ENCODE measurements around the gene FBLN7.

The FBLN7 gene

DNA sequence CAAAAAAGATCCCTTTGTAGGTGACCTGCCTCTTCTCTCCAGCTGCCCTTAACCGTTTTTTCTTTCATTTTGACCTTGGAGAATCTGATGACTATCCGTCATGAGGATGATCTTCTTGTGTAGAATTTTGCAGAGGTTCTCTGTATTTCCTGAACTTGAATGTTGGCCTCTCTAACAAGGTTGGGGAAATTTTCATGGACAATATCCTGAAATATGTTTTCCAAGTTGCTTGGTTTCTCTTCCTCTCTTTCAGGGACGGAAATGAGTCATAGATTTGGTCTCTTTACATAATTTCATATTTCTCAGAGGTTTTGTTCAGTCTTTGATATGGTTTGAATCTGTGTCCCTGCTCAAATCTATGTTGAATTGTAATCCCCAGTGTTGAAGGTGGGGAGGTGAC lies 82.6 kb downstream of the FBLN7 start:
- peaks cover 5% of the 10 kb centered on the region for H3K4me1 Mint-ChIP-seq
- TF ChIP-seq, protein P1, sequence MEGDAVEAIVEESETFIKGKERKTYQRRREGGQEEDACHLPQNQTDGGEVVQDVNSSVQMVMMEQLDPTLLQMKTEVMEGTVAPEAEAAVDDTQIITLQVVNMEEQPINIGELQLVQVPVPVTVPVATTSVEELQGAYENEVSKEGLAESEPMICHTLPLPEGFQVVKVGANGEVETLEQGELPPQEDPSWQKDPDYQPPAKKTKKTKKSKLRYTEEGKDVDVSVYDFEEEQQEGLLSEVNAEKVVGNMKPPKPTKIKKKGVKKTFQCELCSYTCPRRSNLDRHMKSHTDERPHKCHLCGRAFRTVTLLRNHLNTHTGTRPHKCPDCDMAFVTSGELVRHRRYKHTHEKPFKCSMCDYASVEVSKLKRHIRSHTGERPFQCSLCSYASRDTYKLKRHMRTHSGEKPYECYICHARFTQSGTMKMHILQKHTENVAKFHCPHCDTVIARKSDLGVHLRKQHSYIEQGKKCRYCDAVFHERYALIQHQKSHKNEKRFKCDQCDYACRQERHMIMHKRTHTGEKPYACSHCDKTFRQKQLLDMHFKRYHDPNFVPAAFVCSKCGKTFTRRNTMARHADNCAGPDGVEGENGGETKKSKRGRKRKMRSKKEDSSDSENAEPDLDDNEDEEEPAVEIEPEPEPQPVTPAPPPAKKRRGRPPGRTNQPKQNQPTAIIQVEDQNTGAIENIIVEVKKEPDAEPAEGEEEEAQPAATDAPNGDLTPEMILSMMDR (IDR thresholded peaks at IDR 0.05; ENCODE audit: unreplicated experiment in 3 of 3) = no peak
- H3K27me3 Mint-ChIP-seq (ENCODE audit: low read depth) = no peaks in the 10 kb centered on the region
- peaks cover 22% of the 10 kb centered on the region for H3K36me3 Mint-ChIP-seq (ENCODE audit: low read depth)
- H3K27ac Mint-ChIP-seq = no peak overlapping the region
- H3K9me3 Mint-ChIP-seq = peaks cover 19% of the 10 kb centered on the region
- H3K4me3 Mint-ChIP-seq = no peak overlapping the region

DNA sequence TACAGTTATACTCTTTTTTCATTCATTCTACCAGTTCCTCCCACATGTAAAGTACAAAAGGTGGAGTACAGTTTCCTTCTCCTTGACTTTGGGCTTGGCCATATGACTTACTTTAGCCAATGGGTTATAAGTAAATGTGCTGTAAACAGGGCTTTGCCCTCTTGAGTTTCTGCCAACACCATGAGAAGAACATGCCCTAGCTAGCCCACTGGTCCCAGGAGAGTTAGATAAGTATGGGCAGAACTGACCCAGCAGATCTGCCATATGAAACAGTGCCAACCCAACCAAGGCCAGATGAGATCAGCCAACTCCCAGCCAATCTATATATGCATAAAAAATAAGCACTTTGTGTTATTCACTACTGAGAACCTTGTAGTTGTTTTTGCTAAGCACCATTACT lies 91.2 kb downstream of the FBLN7 start:
- Mint-ChIP-seq H3K4me3 (no peak overlapping the region), H3K27me3 (ENCODE audit: low read depth) (no peaks in the 10 kb centered on the region), H3K4me1 (no peaks in the 10 kb centered on the region), H3K36me3 (ENCODE audit: low read depth) (peaks cover 45% of the 10 kb centered on the region), H3K27ac (no peak overlapping the region), H3K9me3 (no peaks in the 10 kb centered on the region)
- TF ChIP-seq, protein P1 (IDR thresholded peaks at IDR 0.05; ENCODE audit: unreplicated experiment in 3 of 3) = no peak

DNA sequence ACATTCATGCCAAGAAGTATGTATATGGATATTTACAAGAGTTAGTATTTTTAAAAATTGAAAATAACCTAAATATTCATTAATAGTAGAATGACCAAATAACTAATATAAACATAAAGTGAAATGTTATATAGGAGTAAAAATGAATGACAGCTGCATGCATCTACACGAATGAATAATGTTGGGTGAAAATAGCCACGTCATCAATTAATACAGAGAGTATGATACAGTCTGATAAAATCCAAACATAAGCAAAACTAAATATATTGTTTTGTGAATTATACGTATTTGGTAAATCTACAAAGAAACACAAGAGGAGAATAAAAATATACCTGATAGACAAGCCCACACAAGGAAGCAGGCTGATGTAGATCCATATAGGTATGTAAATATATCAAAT lies 92.2 kb downstream of the FBLN7 start:
- TF ChIP-seq, protein P1 (IDR thresholded peaks at IDR 0.05; ENCODE audit: unreplicated experiment in 3 of 3) = no peak
- Mint-ChIP-seq H3K4me3 (no peak overlapping the region), H3K27me3 (ENCODE audit: low read depth) (no peaks in the 10 kb centered on the region), H3K4me1 (no peaks in the 10 kb centered on the region), H3K9me3 (no peaks in the 10 kb centered on the region), H3K36me3 (ENCODE audit: low read depth) (peaks cover 42% of the 10 kb centered on the region), H3K27ac (no peak overlapping the region)

Measured in nephron (organoid).